Tibial nerve (tissue), 4 donors: ENCODE results near the gene ZNF8. TPM values are rescaled to one million over a fixed set of nuclear protein-coding genes. Genes with fewer than 3 reads are reported as not detected.

Experiments
- DNase-seq, 2 donors: peaks; one replicate each; pipeline ENCODE4 v3.0.0-alpha.2; 2019; ENCODE audit warnings: low spot score in 2 of 2
- H3K27ac ChIP-seq, 4 donors: fragments of 200-600 bp; sonication (generic) in 3 of 4; one replicate each; pipeline ENCODE4 v1.5.1; 2017 to 2019; ENCODE audit warnings: mild to moderate bottlenecking in 1 of 4
- H3K27me3 ChIP-seq, 2 donors: fragments of 200-600 bp; sonication (generic) in 1 of 2; one replicate each; pipeline versions ENCODE4 v1.5.1 to v1.6.0; 2017 to 2019
- H3K36me3 ChIP-seq, 3 donors: fragments of 200-600 bp; sonication (generic); one replicate each; pipeline ENCODE4 v1.5.1; 2018 to 2019
- H3K4me1 ChIP-seq, 4 donors: fragments of 200-600 bp; sonication (generic) in 3 of 4; one replicate each; pipeline ENCODE4 v1.5.1; 2017 to 2019
- H3K4me3 ChIP-seq, 4 donors: fragments of 200-600 bp; sonication (generic) in 3 of 4; one replicate each; pipeline ENCODE4 v1.5.1; 2017 to 2019; ENCODE audit warnings: mild to moderate bottlenecking in 1 of 4, moderate library complexity in 1 of 4
- H3K9me3 ChIP-seq, 4 donors: fragments of 200-600 bp; sonication (generic) in 3 of 4; one replicate each; pipeline ENCODE4 v1.5.1; 2017 to 2019
- CTCF ChIP-seq, 5 experiments: fragments of 200-600 bp in 3 of 5; fragments of 450-650 bp in 2 of 5; sonication (generic) in 3 of 5; IDR thresholded peaks; one replicate each; pipeline ENCODE4 v1.5.1; 2016 to 2019; ENCODE audit warnings: antibody characterized with exemption in 5 of 5, mild to moderate bottlenecking in 3 of 5, moderate library complexity in 2 of 5
- EP300 ChIP-seq, 2 donors: sonication (generic); formaldehyde crosslinking; IDR thresholded peaks; one replicate each; pipeline ENCODE4 v1.6.1; 2017; ENCODE audit warnings: antibody characterized with exemption in 2 of 2, mild to moderate bottlenecking in 1 of 2
- POLR2A ChIP-seq, 2 donors: fragments of 450-650 bp; IDR thresholded peaks; one replicate each; pipeline ENCODE4 v1.6.1; 2017; ENCODE audit warnings: antibody characterized with exemption in 2 of 2, mild to moderate bottlenecking in 2 of 2, moderate library complexity in 2 of 2
- WGBS, 2 donors: methylation state at CpG; one replicate each; pipeline ENCODE4 v1.1.5; 2018; 5-methylcytosine and 5-hydroxymethylcytosine counted together
- small RNA-seq: library from RNA; depleted of rRNA; stranded (forward); fragments of <200 nt; gene quantifications from one replicate; pipeline ENCODE3, GENCODE V24; 2016
- total RNA-seq, 4 donors: library from RNA; depleted of rRNA; stranded (reverse); fragments of >200 nt; gene quantifications; one replicate each; pipeline ENCODE4 v1.1.0, GENCODE V29; 2016

ZNF8 gene
- total RNA-seq, 4 donors from 2014 or later = 8.0 to 11.2 (median 8.6) TPM

GRCh38 chr19:58351558-58351878 lies 72.8 kb downstream of the ZNF8 start:
- H3K27me3 ChIP-seq = peaks cover 0 to 15% of the 10 kb centered on the region in 2 donors
- H3K36me3 ChIP-seq = peaks cover 0 to 37% (median 0%) of the 10 kb centered on the region in 3 donors
- peaks cover 0 to 43% (median 10%) of the 10 kb centered on the region in 4 donors for H3K4me1 ChIP-seq
- TF ChIP-seq EP300 (IDR thresholded peaks at IDR 0.05) (no peak), POLR2A (IDR thresholded peaks at IDR 0.05) (no peak), CTCF (IDR thresholded peaks at IDR 0.05) (no peak)
- peaks cover 0 to 5% (median 0%) of the 10 kb centered on the region in 4 donors for H3K9me3 ChIP-seq
- WGBS, 2 donors = 88 to 93% methylated on average over 9 of the region's 9 CpGs
- H3K4me3 ChIP-seq = no peak overlapping the region
- no peak overlapping the region for H3K27ac ChIP-seq
- no peak for DNase-seq

GRCh38 chr19:58351990-58352755 lies 73.4 kb downstream of the ZNF8 start:
- Histone ChIP-seq H3K4me1 (peaks cover 0 to 43% (median 14%) of the 10 kb centered on the region in 4 donors), H3K36me3 (peaks cover 0 to 43% (median 0%) of the 10 kb centered on the region in 3 donors), H3K27me3 (peaks cover 0 to 22% of the 10 kb centered on the region in 2 donors), H3K4me3 (no peak overlapping the region), H3K27ac (no peak overlapping the region), H3K9me3 (peaks cover 0 to 5% (median 0%) of the 10 kb centered on the region in 4 donors)
- DNase-seq = no peak
- WGBS, 2 donors = 86 to 87% methylated on average over 19 to 23 of the region's 23 CpGs
- TF ChIP-seq CTCF (IDR thresholded peaks at IDR 0.05) (no peak), EP300 (IDR thresholded peaks at IDR 0.05) (no peak), POLR2A (IDR thresholded peaks at IDR 0.05) (no peak)

Small RNAs within 50 kb of the gene (small RNA-seq; reads per million reads assigned to genes)
- gene MIR6806 = not detected

Other genes with a start within 250 kb of the ZNF8 start
- gene ZSCAN1, start 244.9 kb upstream of the ZNF8 start, total RNA-seq = 1 to 10 TPM in 1 of 4 donors, not detected in 3; 1.5 TPM
- gene ZNF135, start 219.7 kb upstream of the ZNF8 start, total RNA-seq = 10 to 100 TPM in 1 of 4 donors, 1 to 10 TPM in 3; 6.7 to 11.1 (median 9.5) TPM
- 100 to 1,000 TPM; 109 to 158 (median 129) TPM for gene ZSCAN18, start 180.7 kb upstream of the ZNF8 start, total RNA-seq
- gene ZNF329, start 128.2 kb upstream of the ZNF8 start, total RNA-seq = 10 to 100 TPM in 2 of 4 donors, 1 to 10 TPM in 2; 9.3 to 14.0 (median 9.9) TPM
- 10 to 100 TPM; 27.3 to 38.8 (median 33.8) TPM for gene ZNF274, start 95.9 kb upstream of the ZNF8 start, total RNA-seq
- gene ZNF544, start 50.0 kb upstream of the ZNF8 start, total RNA-seq = 10 to 100 TPM; 35.2 to 55.2 (median 53.3) TPM
- 10 to 100 TPM; 30.0 to 59.2 (median 45.9) TPM for gene ERVK3-1, start 26.4 kb downstream of the ZNF8 start, total RNA-seq
- 1 to 10 TPM; 2.2 to 4.8 (median 4.2) TPM for gene ZSCAN22, start 48.0 kb downstream of the ZNF8 start, total RNA-seq
- 100 to 1,000 TPM in 1 of 4 donors, 10 to 100 TPM in 3; 86.1 to 165 (median 97.6) TPM for gene A1BG, start 74.5 kb downstream of the ZNF8 start, total RNA-seq
- 1 to 10 TPM; 2.9 to 6.5 (median 3.9) TPM for gene ZNF497, start 83.8 kb downstream of the ZNF8 start, total RNA-seq
- 1 to 10 TPM; 1.3 to 6.9 (median 2.6) TPM for gene ZNF837, start 102.1 kb downstream of the ZNF8 start, total RNA-seq
- 1,000 to 10,000 TPM; 1,161 to 1,574 (median 1,263) TPM for gene RPS5, start 108.3 kb downstream of the ZNF8 start, total RNA-seq
- gene RNF225, start 116.7 kb downstream of the ZNF8 start, total RNA-seq = not detected
- 10 to 100 TPM; 16.4 to 24.6 (median 20.9) TPM for gene ZNF584, start 129.7 kb downstream of the ZNF8 start, total RNA-seq
- gene ZNF132, start 161.2 kb downstream of the ZNF8 start, total RNA-seq = 10 to 100 TPM in 2 of 4 donors, 1 to 10 TPM in 2; 5.0 to 12.6 (median 8.2) TPM
- gene ZNF324B, start 172.7 kb downstream of the ZNF8 start, total RNA-seq = 10 to 100 TPM; 13.6 to 23.4 (median 15.5) TPM
- gene ZNF324, start 188.1 kb downstream of the ZNF8 start, total RNA-seq = 10 to 100 TPM; 23.6 to 33.5 (median 30.2) TPM
- gene ZNF446, start 197.4 kb downstream of the ZNF8 start, total RNA-seq = 10 to 100 TPM; 18.4 to 31.6 (median 26.2) TPM
- 10 to 100 TPM; 10.5 to 17.7 (median 13.4) TPM for gene SLC27A5, start 233.0 kb downstream of the ZNF8 start, total RNA-seq
- gene ZBTB45, start 240.9 kb downstream of the ZNF8 start, total RNA-seq = 10 to 100 TPM in 3 of 4 donors, 1 to 10 TPM in 1; 9.8 to 16.5 (median 12.6) TPM